Measurements from ENCODE around the gene ENO3.

DNA sequence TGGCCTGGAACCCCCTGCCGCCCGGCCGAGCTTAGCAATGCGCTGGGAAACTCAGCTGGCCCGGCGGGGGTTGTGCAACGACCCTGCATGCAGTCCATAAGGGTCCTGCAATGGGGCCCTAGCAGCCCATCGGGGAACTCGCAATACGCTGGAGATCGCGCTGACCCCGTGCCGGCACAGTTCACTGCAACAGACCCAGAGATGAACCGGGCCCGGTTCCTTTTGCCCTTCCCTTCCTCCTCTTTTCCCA lies 11.4 kb upstream of the ENO3 start:
- TF ChIP-seq, protein P1, sequence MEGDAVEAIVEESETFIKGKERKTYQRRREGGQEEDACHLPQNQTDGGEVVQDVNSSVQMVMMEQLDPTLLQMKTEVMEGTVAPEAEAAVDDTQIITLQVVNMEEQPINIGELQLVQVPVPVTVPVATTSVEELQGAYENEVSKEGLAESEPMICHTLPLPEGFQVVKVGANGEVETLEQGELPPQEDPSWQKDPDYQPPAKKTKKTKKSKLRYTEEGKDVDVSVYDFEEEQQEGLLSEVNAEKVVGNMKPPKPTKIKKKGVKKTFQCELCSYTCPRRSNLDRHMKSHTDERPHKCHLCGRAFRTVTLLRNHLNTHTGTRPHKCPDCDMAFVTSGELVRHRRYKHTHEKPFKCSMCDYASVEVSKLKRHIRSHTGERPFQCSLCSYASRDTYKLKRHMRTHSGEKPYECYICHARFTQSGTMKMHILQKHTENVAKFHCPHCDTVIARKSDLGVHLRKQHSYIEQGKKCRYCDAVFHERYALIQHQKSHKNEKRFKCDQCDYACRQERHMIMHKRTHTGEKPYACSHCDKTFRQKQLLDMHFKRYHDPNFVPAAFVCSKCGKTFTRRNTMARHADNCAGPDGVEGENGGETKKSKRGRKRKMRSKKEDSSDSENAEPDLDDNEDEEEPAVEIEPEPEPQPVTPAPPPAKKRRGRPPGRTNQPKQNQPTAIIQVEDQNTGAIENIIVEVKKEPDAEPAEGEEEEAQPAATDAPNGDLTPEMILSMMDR (IDR thresholded peaks at IDR 0.05), result no peak
- TF ChIP-seq POLR2A (IDR thresholded peaks at IDR 0.05), result no peak
